ENCODE data around the gene ERG28. TPM values are rescaled to one million over a fixed set of nuclear protein-coding genes. Genes with fewer than 3 reads are reported as not detected.

ERG28 gene
- total and polyA plus RNA-seq, 2 of the 13 experiments (the other 11 are each of a cell fraction or from before 2014, with no cell fraction given), result 27.3 to 32.3 TPM

DNA sequence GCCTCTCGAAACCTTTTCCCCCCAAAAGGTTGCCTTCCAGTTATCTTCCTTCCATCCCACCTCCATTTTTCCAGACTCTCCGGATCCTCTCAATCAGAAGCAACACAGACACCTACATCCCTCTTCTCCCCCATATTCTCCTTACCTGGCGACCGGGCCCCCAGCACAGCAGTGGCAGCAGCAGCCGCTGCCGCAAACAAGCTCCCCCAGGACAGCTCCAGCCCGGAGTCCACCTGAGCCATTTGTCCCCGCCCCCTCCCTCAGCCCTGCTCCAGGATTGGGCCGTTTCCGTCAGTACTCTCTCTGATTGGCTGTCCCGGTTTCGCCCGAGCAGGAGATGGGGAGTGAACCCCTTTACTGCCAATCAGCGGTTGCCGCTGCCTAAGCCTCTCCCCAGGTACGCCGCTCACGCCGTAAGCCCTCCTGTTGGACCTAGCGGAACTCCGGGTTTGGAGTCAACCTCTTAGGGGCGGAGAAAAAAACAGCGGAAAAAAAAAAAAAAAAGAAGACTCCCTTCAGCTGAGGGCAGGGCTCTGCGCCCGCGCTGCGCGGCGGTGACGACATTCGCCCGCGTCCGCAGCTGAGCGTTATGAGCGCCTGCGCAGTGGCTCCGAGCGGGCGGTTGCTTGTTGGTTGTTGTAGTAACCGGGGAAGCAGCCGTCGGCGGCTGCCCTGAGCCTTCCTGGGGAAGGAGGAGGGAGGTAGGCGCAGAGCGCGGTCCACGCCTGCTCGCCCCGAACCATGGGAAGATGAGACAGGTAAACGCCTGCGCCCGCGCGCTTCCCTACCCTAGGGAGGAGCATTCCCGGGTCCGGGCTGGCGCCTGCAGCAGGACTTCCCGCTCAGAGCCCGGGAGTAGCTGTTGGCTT is at the start of gene ERG28, which contains the start of gene TTLL5 (continued):
- no peak for TF ChIP-seq ZNF616 (CRISPR knock-in tag; IDR thresholded peaks at IDR 0.05; ENCODE audit: low read depth)
- no peak for TF ChIP-seq AGO1 (IDR thresholded peaks at IDR 0.05; ENCODE audit: low read depth, low read length, poor library complexity, severe bottlenecking)
- peak; percentile 19; the same call in 1 of the 2 replicates for TF ChIP-seq CEBPG (CRISPR knock-in tag; IDR thresholded peaks at IDR 0.05)
- no peak for TF ChIP-seq AHR (CRISPR knock-in tag; IDR thresholded peaks at IDR 0.05)
- TF ChIP-seq, protein P1, sequence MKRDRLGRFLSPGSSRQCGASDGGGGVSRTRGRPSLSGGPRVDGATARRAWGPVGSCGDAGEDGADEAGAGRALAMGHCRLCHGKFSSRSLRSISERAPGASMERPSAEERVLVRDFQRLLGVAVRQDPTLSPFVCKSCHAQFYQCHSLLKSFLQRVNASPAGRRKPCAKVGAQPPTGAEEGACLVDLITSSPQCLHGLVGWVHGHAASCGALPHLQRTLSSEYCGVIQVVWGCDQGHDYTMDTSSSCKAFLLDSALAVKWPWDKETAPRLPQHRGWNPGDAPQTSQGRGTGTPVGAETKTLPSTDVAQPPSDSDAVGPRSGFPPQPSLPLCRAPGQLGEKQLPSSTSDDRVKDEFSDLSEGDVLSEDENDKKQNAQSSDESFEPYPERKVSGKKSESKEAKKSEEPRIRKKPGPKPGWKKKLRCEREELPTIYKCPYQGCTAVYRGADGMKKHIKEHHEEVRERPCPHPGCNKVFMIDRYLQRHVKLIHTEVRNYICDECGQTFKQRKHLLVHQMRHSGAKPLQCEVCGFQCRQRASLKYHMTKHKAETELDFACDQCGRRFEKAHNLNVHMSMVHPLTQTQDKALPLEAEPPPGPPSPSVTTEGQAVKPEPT (CRISPR knock-in tag; IDR thresholded peaks at IDR 0.05; ENCODE audit: low read depth), result no peak
- TF ChIP-seq SALL1 (CRISPR knock-in tag; IDR thresholded peaks at IDR 0.05), result 0 out of 2 replicates have a peak, but pooled peaks have one; percentile 60
- TF ChIP-seq NFIB (CRISPR knock-in tag; IDR thresholded peaks at IDR 0.05; ENCODE audit: borderline replicate concordance), result no peak
- no peak for TF ChIP-seq ZNF619 (CRISPR knock-in tag; IDR thresholded peaks at IDR 0.05)
- no peak for TF ChIP-seq ZNF839 (CRISPR knock-in tag; IDR thresholded peaks at IDR 0.05; ENCODE audit: borderline replicate concordance)
- TF ChIP-seq KDM5A (IDR thresholded peaks at IDR 0.05; ENCODE audit: borderline replicate concordance, low read length), result peak; percentile 72; the same call in 1 of the 2 replicates
- no peak for TF ChIP-seq ZNF546 (CRISPR knock-in tag; conservative IDR thresholded peaks at IDR 0.05)
- TF ChIP-seq ZNF329 (CRISPR knock-in tag; IDR thresholded peaks at IDR 0.05; ENCODE audit: low read depth), result no peak; the same call in 1 of the 2 replicates
- TF ChIP-seq, protein P2, sequence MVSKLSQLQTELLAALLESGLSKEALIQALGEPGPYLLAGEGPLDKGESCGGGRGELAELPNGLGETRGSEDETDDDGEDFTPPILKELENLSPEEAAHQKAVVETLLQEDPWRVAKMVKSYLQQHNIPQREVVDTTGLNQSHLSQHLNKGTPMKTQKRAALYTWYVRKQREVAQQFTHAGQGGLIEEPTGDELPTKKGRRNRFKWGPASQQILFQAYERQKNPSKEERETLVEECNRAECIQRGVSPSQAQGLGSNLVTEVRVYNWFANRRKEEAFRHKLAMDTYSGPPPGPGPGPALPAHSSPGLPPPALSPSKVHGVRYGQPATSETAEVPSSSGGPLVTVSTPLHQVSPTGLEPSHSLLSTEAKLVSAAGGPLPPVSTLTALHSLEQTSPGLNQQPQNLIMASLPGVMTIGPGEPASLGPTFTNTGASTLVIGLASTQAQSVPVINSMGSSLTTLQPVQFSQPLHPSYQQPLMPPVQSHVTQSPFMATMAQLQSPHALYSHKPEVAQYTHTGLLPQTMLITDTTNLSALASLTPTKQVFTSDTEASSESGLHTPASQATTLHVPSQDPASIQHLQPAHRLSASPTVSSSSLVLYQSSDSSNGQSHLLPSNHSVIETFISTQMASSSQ (IDR thresholded peaks at IDR 0.05; ENCODE audit: low read depth), result no peak
- TF ChIP-seq, protein P2 (CRISPR knock-in tag; IDR thresholded peaks at IDR 0.05; ENCODE audit: borderline replicate concordance), result 0 out of 2 replicates have a peak, but pooled peaks have one; percentile 17
- no peak for TF ChIP-seq ISX (CRISPR knock-in tag; conservative IDR thresholded peaks at IDR 0.05)
- TF ChIP-seq ZBTB7B (CRISPR knock-in tag; IDR thresholded peaks at IDR 0.05), result peak; percentile 57
- peak; percentile 60; the same call in 1 of the 2 replicates for TF ChIP-seq NCOR1 (IDR thresholded peaks at IDR 0.05; ENCODE audit: borderline replicate concordance, low read length)
- TF ChIP-seq, protein P3, sequence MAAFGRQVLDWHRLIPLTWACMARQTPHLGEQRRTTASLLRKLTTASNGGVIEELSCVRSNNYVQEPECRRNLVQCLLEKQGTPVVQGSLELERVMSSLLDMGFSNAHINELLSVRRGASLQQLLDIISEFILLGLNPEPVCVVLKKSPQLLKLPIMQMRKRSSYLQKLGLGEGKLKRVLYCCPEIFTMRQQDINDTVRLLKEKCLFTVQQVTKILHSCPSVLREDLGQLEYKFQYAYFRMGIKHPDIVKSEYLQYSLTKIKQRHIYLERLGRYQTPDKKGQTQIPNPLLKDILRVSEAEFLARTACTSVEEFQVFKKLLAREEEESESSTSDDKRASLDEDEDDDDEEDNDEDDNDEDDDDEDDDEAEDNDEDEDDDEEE (CRISPR knock-in tag; IDR thresholded peaks at IDR 0.05), result no peak
- TF ChIP-seq ZFP41 (CRISPR knock-in tag; IDR thresholded peaks at IDR 0.05; ENCODE audit: borderline replicate concordance), result no peak
- no peak for TF ChIP-seq ZSCAN30 (CRISPR knock-in tag; IDR thresholded peaks at IDR 0.05)
- TF ChIP-seq, protein P4, sequence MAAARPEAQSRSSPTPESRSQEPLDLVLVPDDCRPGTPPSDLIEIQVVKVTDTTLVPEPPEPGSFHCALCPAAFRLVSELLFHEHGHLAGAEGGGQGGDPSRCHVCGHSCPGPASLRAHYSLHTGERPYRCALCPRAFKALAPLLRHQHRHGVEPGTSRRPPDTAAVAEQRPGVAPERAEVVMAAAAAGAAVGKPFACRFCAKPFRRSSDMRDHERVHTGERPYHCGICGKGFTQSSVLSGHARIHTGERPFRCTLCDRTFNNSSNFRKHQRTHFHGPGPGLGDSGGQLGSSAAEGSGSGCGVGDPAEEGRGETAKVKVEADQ (CRISPR knock-in tag; IDR thresholded peaks at IDR 0.05; ENCODE audit: borderline replicate concordance), result peak; percentile 31; the same call in 1 of the 2 replicates

All from HepG2 (cell line).